Measurements from ENCODE around the gene DNAH6.

DNAH6 gene

DNA sequence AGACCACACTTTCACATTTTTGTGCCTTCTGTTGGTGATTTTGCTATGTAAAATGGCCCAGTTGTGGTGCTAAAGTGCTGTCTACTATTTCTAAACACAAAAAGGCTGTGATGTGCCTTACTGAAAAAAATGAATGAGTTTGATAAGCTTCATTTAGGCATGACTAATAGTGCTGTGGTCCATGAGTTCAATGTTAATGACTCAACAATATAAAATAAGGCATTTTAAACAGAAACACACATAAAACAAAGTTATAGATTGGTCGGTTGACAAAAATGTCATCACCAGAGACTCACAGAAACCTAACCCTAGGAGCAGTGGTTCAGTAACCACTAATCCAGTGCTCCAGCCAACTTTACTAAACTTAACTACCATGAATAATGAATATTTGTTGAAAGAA, 160.0 kb downstream of the DNAH6 start:
- Histone ChIP-seq H3K4me1 (ENCODE audit: insufficient read depth, poor library complexity, severe bottlenecking) (no peaks in the 10 kb centered on the region), H3K4me3 (ENCODE audit: severe bottlenecking) (no peak overlapping the region), H3K27ac (ENCODE audit: poor library complexity, severe bottlenecking) (no peak overlapping the region), H3K27me3 (ENCODE audit: insufficient read depth, poor library complexity, severe bottlenecking) (peaks cover 5% of the 10 kb centered on the region), H3K36me3 (ENCODE audit: low read depth) (no peaks in the 10 kb centered on the region), H3K9me3 (ENCODE audit: severe bottlenecking) (no peaks in the 10 kb centered on the region)
- DNase-seq (ENCODE audit: low spot score) (no peak), ATAC-seq (ENCODE audit: low read depth) (no peak)
- TF ChIP-seq, protein P1, sequence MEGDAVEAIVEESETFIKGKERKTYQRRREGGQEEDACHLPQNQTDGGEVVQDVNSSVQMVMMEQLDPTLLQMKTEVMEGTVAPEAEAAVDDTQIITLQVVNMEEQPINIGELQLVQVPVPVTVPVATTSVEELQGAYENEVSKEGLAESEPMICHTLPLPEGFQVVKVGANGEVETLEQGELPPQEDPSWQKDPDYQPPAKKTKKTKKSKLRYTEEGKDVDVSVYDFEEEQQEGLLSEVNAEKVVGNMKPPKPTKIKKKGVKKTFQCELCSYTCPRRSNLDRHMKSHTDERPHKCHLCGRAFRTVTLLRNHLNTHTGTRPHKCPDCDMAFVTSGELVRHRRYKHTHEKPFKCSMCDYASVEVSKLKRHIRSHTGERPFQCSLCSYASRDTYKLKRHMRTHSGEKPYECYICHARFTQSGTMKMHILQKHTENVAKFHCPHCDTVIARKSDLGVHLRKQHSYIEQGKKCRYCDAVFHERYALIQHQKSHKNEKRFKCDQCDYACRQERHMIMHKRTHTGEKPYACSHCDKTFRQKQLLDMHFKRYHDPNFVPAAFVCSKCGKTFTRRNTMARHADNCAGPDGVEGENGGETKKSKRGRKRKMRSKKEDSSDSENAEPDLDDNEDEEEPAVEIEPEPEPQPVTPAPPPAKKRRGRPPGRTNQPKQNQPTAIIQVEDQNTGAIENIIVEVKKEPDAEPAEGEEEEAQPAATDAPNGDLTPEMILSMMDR (IDR thresholded peaks at IDR 0.05; ENCODE audit: poor library complexity, severe bottlenecking) = no peak

DNA sequence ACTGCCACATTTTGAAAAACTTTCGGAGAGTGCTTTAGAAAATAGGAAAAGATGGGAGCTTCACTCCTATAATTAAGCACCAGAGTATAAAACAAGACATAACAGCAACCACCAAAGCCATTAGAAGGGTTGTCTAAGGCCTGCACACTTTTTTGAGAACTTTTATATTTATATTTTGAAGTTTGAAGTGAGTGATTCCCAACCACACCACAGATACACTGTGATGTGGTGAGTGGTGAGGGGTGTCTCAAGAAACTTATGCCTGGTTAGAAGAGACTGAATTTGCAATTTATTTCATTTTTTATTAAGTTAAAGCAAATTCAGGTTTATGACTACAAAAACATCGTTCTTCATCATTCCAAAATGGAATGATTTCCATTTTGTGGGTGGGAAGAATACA, 161.9 kb downstream of the DNAH6 start:
- ATAC-seq (ENCODE audit: low read depth) = no peak
- H3K4me3 ChIP-seq (ENCODE audit: severe bottlenecking) = no peak overlapping the region
- H3K27me3 ChIP-seq (ENCODE audit: insufficient read depth, poor library complexity, severe bottlenecking) = peaks cover 5% of the 10 kb centered on the region
- no peaks in the 10 kb centered on the region for H3K36me3 ChIP-seq (ENCODE audit: low read depth)
- no peak for DNase-seq (ENCODE audit: low spot score)
- H3K4me1 ChIP-seq (ENCODE audit: insufficient read depth, poor library complexity, severe bottlenecking) = no peaks in the 10 kb centered on the region
- H3K9me3 ChIP-seq (ENCODE audit: severe bottlenecking) = no peaks in the 10 kb centered on the region
- no peak overlapping the region for H3K27ac ChIP-seq (ENCODE audit: poor library complexity, severe bottlenecking)
- TF ChIP-seq, protein P1 (IDR thresholded peaks at IDR 0.05; ENCODE audit: poor library complexity, severe bottlenecking) = no peak

DNA sequence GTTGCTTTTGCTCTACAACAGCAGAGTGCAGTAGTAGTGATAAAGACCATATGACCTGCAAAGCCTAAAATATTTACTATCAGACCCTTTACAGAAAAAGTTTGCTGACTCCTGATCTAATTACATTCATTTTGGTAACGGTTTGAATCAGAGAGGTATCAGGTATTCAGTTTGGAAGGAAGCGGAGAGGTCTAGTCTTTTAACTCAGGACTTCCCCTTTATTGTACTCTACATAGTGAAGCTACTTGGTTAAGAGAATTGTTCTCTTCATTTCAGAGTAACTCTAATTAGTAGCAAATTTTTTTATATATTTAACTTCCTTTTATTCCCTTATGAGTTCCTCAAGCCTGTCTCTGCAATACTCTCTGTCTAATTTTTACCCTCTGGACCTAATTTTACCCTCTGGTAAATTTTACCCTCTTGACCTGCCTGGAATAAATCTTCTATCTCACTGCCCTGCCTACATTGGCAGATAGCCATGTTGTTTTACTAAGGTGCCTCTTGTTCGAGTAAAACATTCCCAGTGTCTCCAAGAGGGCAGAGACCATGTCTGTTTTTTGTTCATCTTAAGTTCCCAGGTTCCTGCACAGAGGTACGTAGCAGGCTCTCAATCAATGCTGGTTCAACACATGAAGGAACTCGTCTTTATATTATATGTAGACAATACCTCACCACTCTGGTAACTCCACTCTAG, 170.6 kb downstream of the DNAH6 start:
- no peak for ATAC-seq (ENCODE audit: low read depth)
- TF ChIP-seq, protein P1 (IDR thresholded peaks at IDR 0.05; ENCODE audit: poor library complexity, severe bottlenecking) = no peak
- Histone ChIP-seq H3K4me1 (ENCODE audit: insufficient read depth, poor library complexity, severe bottlenecking) (no peaks in the 10 kb centered on the region), H3K4me3 (ENCODE audit: severe bottlenecking) (no peak overlapping the region), H3K9me3 (ENCODE audit: severe bottlenecking) (no peaks in the 10 kb centered on the region), H3K27me3 (ENCODE audit: insufficient read depth, poor library complexity, severe bottlenecking) (peaks cover 4% of the 10 kb centered on the region), H3K27ac (ENCODE audit: poor library complexity, severe bottlenecking) (no peak overlapping the region), H3K36me3 (ENCODE audit: low read depth) (no peaks in the 10 kb centered on the region)
- no peak for DNase-seq (ENCODE audit: low spot score)

DNA sequence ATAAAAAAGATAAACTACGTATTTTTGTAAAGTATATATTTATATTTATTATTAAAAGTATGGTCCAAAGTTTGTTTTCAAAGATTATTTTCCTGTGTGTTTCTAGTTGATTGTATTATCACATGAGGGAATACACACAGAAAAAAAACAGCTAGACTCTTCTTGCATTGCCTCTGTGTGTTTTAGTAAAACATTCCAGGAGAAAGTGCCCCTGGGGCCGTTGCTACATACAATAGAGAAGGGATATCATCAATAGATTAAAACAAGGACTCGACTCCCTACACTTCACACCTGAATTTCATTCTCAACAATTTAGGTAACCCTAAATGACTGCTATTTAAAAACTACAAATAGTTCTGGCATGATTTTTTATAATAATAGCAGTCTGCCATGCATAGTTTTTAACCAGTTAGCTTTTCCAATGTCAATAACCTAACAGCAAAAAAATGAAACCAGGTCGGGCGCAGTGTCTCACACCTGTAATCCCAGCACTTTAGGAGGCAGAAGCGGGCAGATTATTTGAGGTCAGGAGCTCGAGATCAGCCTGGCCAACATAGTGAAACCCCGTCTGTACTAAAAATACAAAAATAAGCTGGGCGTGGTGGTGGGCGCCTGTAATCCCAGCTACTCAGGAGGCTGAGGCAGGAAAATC, 171.3 kb downstream of the DNAH6 start:
- no peaks in the 10 kb centered on the region for H3K9me3 ChIP-seq (ENCODE audit: severe bottlenecking)

More for the DNA sequence above, 171.3 kb downstream of the DNAH6 start:
- DNase-seq (ENCODE audit: low spot score) (no peak), ATAC-seq (ENCODE audit: low read depth) (no peak)
- no peak overlapping the region for H3K27ac ChIP-seq (ENCODE audit: poor library complexity, severe bottlenecking)
- H3K36me3 ChIP-seq (ENCODE audit: low read depth) = no peaks in the 10 kb centered on the region
- no peaks in the 10 kb centered on the region for H3K4me1 ChIP-seq (ENCODE audit: insufficient read depth, poor library complexity, severe bottlenecking)
- peaks cover 4% of the 10 kb centered on the region for H3K27me3 ChIP-seq (ENCODE audit: insufficient read depth, poor library complexity, severe bottlenecking)
- H3K4me3 ChIP-seq (ENCODE audit: severe bottlenecking) = no peak overlapping the region
- TF ChIP-seq, protein P1 (IDR thresholded peaks at IDR 0.05; ENCODE audit: poor library complexity, severe bottlenecking) = no peak
